H1 (cell line): ENCODE data around the gene SIMC1. TPM values are rescaled to one million over a fixed set of nuclear protein-coding genes. Genes with fewer than 3 reads are reported as not detected.

Source experiments
- ASH2L ChIP-seq: fragments of 200-600, 300-600 bp; sonication (generic); IDR thresholded peaks from one replicate; pipeline ENCODE4 v1.7.1; 2017; ENCODE audit warnings: low read length
- GTF2F1 ChIP-seq: IDR thresholded peaks from 2 replicates; pipeline ENCODE4 v1.6.1; 2012; ENCODE audit warnings: low read depth, low read length, improper control_type of control experiment, borderline replicate concordance
- HDAC6 ChIP-seq: IDR thresholded peaks from one replicate; pipeline ENCODE4 v1.7.1; 2012; ENCODE audit warnings: low read depth, mild to moderate bottlenecking, inconsistent platforms, low read length, moderate library complexity
- KDM1A ChIP-seq: fragments of 200-600, 300-600 bp; sonication (generic); IDR thresholded peaks from 2 replicates; pipeline ENCODE4 v1.7.1; 2016; ENCODE audit warnings: mild to moderate bottlenecking, low read length, borderline replicate concordance
- NANOG ChIP-seq: IDR thresholded peaks from 2 replicates; pipeline ENCODE4 v1.6.1; 2011; ENCODE audit warnings: low read length, low read depth, mild to moderate bottlenecking, inconsistent platforms; ENCODE audit not compliant: insufficient read depth, poor library complexity, severe bottlenecking
- NRF1 ChIP-seq: IDR thresholded peaks from 2 replicates; pipeline ENCODE4 v1.6.1; 2011; ENCODE audit warnings: mild to moderate bottlenecking, low read depth, low read length, improper control_type of control experiment
- POU5F1 ChIP-seq: IDR thresholded peaks from 2 replicates; pipeline ENCODE4 v1.6.1; 2011; ENCODE audit warnings: low read depth, mild to moderate bottlenecking, low read length, moderate library complexity
- RAD21 ChIP-seq, 2 experiments: IDR thresholded peaks in 1 of 2; conservative IDR thresholded peaks in 1 of 2; 2 replicates each; pipeline ENCODE4 v1.6.1; 2011; ENCODE audit warnings: low read depth in 2 of 2, low read length in 2 of 2, improper control_type of control experiment in 1 of 2, inconsistent platforms in 1 of 2, mild to moderate bottlenecking in 1 of 2, moderate library complexity in 1 of 2
- SP4 ChIP-seq: IDR thresholded peaks from 2 replicates; pipeline ENCODE4 v1.6.1; 2012; ENCODE audit warnings: low read length, inconsistent platforms
- SUZ12 ChIP-seq: fragments of 200-600 bp; sonication (generic); IDR thresholded peaks from 2 replicates; pipeline ENCODE4 v1.6.1; 2012; ENCODE audit warnings: mild to moderate bottlenecking, inconsistent platforms, low read length, moderate library complexity, mixed read lengths
- TEAD4 ChIP-seq: IDR thresholded peaks from 2 replicates; pipeline ENCODE4 v1.6.1; 2012; ENCODE audit warnings: low read depth, low read length, inconsistent platforms, mixed read lengths
- polyA plus RNA-seq, 7 experiments: library from polyadenylated mRNA; depleted of rRNA in 3 of 7; stranded (reverse) in 5 of 7; unstranded in 2 of 7; fragments of >200 nt in 5 of 7; fragments of 200-250 nt in 2 of 7; gene quantifications; 1 replicate in 5 of 7; 2 replicates in 1 of 7; 4 replicates in 1 of 7; pipeline versions ENCODE4 v1.2.1 to v1.2.3, GENCODE V29; 2011 to 2013; ENCODE audit warnings: missing spikeins in 2 of 7, mixed read lengths in 2 of 7
- total RNA-seq: library from RNA; stranded (reverse); fragmentation: NEBNext Ultra II Directional; extraction: Animal tissue kit (Norgen Biotek cat#: 25700); gene quantifications from 2 replicates; pipeline ENCODE4 v1.2.1, GENCODE V29; 2021

Gene SIMC1
- total and polyA plus RNA-seq, 2 of the 8 experiments (the other 6 are each of a cell fraction or from before 2014, with no cell fraction given): 12.3 to 21.2 TPM

DNA sequence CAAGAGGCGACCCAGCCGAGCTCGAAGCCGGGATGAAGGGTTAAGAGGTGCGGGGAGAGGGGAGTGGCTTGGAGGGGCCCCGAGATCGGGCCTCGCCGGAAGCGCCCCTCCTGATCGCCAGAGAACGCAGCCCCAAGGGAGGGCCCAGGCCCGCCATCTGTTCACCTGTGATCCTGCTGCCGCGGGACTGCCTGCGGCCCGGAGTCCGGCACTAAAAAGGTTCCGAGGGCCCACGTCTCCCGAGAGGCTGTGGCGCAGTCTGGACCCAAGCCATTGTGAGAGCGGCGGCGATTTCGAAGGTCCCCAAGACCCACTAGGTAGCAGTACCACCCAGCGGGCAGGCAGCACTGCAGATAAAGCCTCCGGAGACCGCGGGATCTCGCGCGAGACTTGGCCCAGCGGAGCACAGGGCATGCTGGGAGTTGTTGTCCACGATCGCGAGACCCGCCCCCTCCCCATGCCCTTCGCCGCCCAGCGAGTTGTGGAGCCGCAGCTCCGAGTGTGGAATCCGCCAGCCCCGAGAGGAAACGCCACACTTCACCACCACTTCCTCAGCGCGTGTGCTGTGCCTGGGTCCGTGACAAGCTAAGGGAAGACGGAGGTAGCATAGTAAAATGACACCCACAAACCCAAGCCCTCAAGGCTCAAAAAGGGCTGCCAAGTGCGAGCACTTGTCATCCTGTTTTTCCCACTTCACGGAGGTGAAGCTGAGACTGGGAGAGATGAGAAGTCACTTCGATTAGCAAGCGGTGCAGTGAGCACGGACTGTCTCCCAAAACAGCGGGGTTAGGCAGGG is 123.4 kb downstream of the SIMC1 start, which contains the start of gene KIAA1191 (continued):
- TF ChIP-seq RAD21 (IDR thresholded peaks at IDR 0.05 in 1 of 2, conservative IDR thresholded peaks at IDR 0.05 in 1 of 2; ENCODE audit: low read depth in 2 of 2, low read length in 2 of 2) (0 out of 4 replicates have a peak, but pooled peaks of 1 of the 2 experiments have one; percentile 1), SUZ12 (peak; percentile 52; the same call in 1 of the 2 replicates), SP4 (0 out of 2 replicates have a peak, but pooled peaks have one; percentile 74), GTF2F1 (peak; percentile 51; the same call in 1 of the 2 replicates), POU5F1 (no peak), NANOG (no peak), TEAD4 (no peak), NRF1 (no peak), KDM1A (0 out of 2 replicates have a peak, but pooled peaks have one; percentile 19), HDAC6 (no peak), ASH2L (peak; percentile 96)
